HG03571 (cell line): Measurements from ENCODE around the gene C3orf20.
"Not testable (repeated sequence)": the region's sequence is repeated elsewhere in the genome, so short reads cannot be mapped to it uniquely, and the experiment has no call there.

Experiments
- ATAC-seq: cut with Tn5 transposase; IDR thresholded peaks from one replicate; pipeline ENCODE4 v1.9.1; 2021; ENCODE audit not compliant: unreplicated experiment

C3orf20 gene

GRCh38 chr3:14649466-14649865 is 25.5 kb upstream of the C3orf20 start:
- ATAC-seq: no peak

GRCh38 chr3:14650193-14650592 is 24.7 kb upstream of the C3orf20 start:
- ATAC-seq: no peak

DNA sequence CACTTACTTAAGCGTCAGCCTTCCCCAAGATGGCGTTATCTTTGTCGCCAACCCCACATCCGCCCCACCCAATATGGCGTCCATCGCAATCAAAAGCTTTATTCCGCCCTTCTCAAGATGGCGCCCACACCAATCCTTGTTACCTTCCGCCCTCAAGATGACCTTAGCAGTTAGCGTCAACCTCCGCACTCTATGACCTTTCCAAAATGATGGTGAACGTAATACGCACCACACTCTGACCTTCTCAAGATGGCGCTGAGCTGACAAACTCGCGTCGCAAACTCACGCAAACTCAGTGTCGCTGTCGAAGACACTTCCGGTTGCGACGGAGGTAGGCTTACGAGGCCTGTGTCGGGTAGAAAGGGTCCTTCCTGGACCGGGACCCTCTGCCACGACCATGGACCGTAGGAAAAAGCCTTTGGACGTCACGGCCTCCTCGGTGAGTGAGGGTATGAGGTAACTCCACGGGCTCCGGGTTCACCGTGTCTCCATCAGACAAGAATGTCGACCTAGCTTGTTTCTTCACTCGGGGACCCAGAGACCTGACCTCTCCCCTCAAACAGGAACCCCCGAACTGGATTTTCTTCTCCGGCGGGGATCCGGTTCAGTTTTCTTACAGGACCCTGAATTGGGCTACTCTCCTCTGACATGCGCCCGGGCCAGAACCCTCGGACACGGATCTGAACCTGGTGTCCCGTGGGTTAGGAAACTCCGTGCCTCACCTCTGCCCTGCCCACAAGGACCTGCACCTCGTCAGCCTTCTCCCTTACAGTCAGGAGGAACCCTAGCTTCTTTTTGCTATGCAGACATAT is 23.3 kb upstream of the C3orf20 start, which contains the start of gene CCDC174:
Gene CCDC174, plus strand, starts transcription at position 323 of the 812 bp plus-strand sequence. Its CDS starts 75 bp downstream, at position 398.
- ATAC-seq: peak; percentile 99

DNA sequence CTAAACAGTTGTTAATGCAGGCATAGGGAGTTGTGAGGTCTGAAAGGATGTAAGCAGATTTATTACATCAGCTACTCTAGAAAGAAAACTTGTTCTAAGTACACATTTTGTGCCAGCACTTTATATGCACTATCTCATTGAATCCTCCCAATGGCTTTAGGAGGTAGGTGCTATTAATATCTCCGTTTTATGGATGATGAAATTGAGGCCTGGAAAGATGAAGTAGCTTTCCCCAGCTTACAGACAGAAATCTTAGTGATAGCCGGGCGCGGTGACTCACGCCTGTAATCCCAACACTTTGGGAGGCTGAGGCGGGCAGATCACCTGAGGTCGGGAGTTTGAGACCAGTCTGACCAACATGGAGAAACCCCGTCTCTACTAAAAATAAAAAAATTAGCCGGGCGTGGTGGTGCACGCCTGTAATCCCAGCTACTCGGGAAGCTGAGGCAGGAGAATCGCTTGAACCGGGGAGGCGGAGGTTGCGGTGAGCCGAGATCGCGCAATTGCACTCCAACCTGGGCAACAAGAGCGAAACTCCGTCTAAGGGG is 22.5 kb upstream of the C3orf20 start:
- ATAC-seq: not testable (repeated sequence)

- ATAC-seq: no peak
Measured at GRCh38 chr3:14657579-14657978, 17.4 kb upstream of the C3orf20 start.

- no peak for ATAC-seq
Measured at GRCh38 chr3:14658978-14659377, 16.0 kb upstream of the C3orf20 start.

DNA sequence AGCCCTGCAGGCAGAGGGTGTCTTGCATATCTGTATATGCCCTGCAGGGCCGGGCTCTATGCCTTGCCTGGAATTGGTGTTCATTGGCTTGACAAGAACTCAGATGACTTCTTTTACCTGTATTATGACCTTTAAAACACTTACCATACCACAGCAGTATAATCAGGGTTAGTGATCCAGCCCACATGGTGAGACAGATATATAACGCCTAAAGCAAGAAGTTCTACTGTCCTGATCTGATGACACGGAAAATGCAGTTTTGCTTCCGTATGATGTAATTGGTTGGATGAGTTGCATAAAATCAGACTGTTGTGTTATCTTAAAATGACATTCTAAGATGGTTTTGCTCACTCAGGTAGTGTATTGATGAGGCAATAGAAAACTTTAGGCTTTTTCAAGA is 14.0 kb upstream of the C3orf20 start:
- ATAC-seq: no peak

DNA sequence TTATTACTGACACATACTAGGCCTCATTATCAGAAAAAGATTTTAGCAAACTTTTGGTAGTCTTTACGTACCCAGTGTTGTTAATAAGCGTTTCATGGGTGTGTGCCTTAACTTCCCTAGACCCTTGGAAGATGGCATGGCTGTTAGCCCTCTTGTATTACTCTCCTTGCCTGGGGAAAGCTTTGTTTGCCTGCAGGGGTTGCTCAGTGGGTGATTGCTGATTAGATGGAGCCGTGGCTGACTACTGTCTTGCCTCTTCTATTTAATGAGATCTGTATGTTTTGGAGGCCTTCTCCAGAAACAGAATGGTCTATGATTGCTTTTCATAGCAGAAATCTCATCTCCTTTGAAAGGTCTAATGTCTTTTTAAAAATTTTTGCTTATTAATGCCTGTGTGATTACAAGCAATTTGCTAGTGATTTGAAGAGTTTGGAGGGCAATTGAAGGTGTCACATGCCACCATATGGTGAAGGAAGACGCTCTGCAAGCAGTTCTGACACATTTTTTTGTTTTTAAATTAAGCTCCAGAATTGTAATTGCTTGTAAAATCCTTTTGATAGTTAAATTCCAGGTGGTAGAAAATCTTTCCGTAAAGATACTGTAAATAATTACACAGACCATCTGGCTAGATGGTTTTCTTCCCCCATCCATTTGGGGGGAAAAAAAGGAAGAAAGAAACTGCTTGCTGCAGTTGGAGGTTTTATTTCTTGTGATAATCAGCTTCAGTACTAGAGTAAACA is 11.4 kb upstream of the C3orf20 start:
- ATAC-seq: no peak

DNA sequence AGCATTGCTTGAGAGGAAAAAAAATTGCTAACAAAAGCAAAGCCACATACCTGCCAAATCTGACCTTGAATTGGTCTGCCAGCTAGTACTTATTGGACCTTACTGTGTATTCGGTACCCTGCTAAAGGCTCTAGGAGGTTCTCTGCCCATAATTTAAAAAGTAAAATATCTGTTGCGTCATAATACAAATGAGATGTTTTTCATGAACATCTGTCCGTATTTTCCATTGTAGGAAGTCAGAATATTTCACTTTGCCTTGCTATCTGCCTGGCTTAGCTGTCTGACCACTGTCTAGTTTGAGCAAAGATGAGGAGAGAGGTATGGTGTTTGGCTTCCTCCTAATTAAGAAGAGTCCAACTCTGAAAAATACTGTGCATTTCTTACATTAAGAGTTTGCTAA is 10.8 kb upstream of the C3orf20 start:
- ATAC-seq: no peak

GRCh38 chr3:14672588-14672987 is 2.4 kb upstream of the C3orf20 start:
- ATAC-seq: no peak

- ATAC-seq: no peak
Measured at GRCh38 chr3:14676881-14677280, 1.9 kb downstream of the C3orf20 start.

- no peak for ATAC-seq
Measured at GRCh38 chr3:14678015-14678503, 3.1 kb downstream of the C3orf20 start.

DNA sequence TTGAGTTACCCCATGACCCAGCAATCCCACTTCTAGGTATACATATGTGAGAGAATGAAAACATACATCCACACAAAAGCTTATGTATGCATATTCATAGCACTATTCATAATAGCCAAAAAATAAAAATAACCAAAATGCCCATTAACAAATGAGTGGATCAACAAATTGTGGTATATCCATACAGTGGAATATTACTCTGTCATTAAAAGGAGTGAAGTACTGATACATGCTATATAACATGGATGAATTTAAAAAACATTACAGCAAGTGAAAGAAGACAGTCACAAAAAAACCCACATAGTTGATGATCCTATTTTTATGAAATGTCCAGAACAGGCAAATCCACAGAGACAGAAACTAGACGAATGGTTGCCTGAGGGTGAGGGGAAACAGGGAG is 5.2 kb downstream of the C3orf20 start:
- no peak for ATAC-seq

- ATAC-seq: no peak
Measured at GRCh38 chr3:14680716-14681115, 5.8 kb downstream of the C3orf20 start.

DNA sequence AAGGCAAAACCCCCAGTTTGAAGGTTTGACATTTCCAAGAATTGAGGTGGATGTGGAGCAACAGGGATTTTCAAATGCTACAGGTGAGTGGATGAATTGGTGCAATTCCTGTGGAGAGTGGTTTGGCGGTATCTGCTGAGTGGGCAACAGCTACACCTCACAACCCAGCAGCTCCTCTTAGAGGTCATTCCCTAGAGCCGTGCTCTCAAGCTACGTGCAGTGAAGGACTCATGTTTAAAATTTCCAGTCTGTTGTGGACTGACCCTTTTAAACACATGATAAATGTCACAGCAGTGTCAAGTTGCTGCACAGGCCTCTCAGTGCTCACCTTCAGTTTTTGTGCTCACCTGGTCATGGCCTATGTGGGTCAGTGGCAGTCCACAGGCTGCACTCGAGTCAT is 9.5 kb downstream of the C3orf20 start:
- ATAC-seq: no peak

- ATAC-seq: no peak
Measured at GRCh38 chr3:14685179-14685578, 10.2 kb downstream of the C3orf20 start.

GRCh38 chr3:14687360-14687759 is 12.4 kb downstream of the C3orf20 start:
- ATAC-seq: no peak

DNA sequence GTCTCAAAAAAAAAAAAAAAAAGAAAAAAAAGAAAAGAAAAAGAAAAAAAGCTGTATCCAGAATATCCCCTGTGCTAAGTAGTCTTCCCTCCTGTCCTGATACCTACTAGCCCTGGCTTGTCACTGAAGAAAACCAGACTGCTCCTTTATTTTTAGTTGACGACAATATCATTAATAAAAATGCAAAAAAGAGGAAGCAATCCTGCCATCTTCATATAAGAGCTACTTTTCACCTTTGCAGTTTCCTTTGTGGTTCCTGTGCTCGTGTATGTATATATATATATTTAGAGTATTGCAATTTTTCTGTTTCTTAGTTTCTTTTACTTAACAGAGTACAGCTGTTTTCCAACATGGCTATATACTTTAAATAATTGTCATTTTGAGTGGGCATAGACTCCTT is 13.6 kb downstream of the C3orf20 start:
- ATAC-seq: no peak

DNA sequence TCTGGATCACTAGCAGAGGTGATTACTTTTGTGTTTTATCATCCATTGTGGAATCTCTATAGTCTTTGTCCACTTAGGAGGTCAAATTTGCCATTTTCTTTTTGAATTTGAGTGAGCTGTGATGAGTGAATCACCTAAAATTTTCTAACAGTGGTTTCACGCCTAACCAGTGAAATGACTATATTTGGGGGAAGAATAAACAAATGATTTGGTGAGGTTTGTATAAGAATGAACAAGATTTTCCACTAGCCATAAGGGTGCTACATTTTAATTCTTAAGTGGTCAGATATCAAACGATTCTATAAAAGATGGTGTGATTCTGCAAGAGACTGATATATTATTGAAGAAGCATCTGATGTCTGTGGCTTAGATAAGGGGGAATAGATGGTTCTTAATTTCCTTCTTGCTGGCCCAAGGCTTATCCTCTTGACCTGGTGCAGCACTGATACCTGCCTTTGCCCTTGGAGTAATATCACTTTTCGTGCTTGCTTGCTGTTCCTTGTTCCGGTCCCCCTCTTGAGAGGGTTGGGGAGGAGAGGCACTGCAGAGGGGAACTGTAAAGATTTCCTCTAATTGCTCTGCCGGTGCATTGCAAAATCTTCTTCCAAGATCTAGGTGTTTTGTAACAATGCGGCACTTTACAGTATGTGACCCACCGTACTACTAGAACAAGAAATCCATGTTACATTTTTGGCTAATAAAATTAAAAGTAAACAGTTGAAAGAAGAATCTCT is 14.5 kb downstream of the C3orf20 start:
- ATAC-seq: no peak

- peak; percentile 39 for ATAC-seq
Measured at GRCh38 chr3:14691239-14691638, 16.3 kb downstream of the C3orf20 start.

GRCh38 chr3:14691719-14692118 is 16.8 kb downstream of the C3orf20 start:
- no peak for ATAC-seq
